Lower leg skin (tissue), 4 donors: ENCODE results near the gene CCDC33. TPM values are rescaled to one million over a fixed set of nuclear protein-coding genes. Genes with fewer than 3 reads are reported as not detected.

Experiments
- DNase-seq, 2 donors: peaks; one replicate each; pipeline ENCODE4 v3.0.0-alpha.2; 2019; ENCODE audit warnings: low spot score in 2 of 2
- H3K4me3 ChIP-seq: fragments of 200-600 bp; sonication (generic); 2 replicates; pipeline ENCODE4 v1.5.1; 2017; ENCODE audit warnings: mild to moderate bottlenecking, low read depth; ENCODE audit not compliant: poor library complexity, severe bottlenecking
- POLR2A ChIP-seq, 2 donors: fragments of 450-650 bp; IDR thresholded peaks; one replicate each; pipeline ENCODE4 v1.6.1; 2016 to 2017; ENCODE audit warnings: antibody characterized with exemption in 2 of 2, mild to moderate bottlenecking in 1 of 2, moderate library complexity in 1 of 2
- WGBS, 2 donors: methylation state at CpG; one replicate each; pipeline ENCODE4 v1.1.5; 2018; 5-methylcytosine and 5-hydroxymethylcytosine counted together
- intact Hi-C: fragments of 100-400 bp; cut with DNase I; formaldehyde crosslinking; loops from one replicate; pipeline ENCODE4 v1.15.0; 2023; ENCODE audit warnings: low total_unique reads
- total RNA-seq, 4 donors: library from RNA; depleted of rRNA; stranded (reverse); fragments of >200 nt; gene quantifications; one replicate each; pipeline ENCODE4 v1.1.0, GENCODE V29; 2016
- TF ChIP-seq, protein P1 (sequence below), 3 donors: fragments of 450-650 bp; IDR thresholded peaks; one replicate each; pipeline ENCODE4 v1.5.1; 2016; ENCODE audit warnings: antibody characterized with exemption in 3 of 3, mild to moderate bottlenecking in 3 of 3, moderate library complexity in 2 of 3

Gene CCDC33
- total RNA-seq, 4 donors from 2014 or later: not detected

DNA sequence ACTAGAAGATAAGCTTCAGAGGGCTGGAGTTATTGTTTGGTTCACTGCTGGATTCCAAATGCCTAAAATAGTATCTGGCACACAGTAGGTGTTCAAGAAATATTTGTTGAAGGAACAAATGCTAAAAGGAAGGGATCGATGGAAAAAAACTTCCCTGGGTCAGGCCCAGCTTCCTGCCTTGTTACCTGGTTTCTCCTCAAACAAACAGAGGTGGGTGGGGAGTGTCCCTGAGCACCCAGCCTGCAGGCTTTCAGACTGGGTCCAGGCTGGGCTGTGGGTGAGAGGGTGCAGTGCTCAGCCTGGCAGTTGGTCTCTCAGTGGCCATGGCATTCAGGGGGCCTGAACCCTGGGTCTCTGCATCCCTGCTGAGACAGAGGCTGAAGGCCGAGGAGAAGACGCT is 19.2 kb upstream of the CCDC33 start:
- 77 to 79% methylated on average over 3 of the region's 3 CpGs for WGBS, 2 donors
- intact Hi-C loops: no loop called here
- H3K4me3 ChIP-seq: no peak overlapping the region

DNA sequence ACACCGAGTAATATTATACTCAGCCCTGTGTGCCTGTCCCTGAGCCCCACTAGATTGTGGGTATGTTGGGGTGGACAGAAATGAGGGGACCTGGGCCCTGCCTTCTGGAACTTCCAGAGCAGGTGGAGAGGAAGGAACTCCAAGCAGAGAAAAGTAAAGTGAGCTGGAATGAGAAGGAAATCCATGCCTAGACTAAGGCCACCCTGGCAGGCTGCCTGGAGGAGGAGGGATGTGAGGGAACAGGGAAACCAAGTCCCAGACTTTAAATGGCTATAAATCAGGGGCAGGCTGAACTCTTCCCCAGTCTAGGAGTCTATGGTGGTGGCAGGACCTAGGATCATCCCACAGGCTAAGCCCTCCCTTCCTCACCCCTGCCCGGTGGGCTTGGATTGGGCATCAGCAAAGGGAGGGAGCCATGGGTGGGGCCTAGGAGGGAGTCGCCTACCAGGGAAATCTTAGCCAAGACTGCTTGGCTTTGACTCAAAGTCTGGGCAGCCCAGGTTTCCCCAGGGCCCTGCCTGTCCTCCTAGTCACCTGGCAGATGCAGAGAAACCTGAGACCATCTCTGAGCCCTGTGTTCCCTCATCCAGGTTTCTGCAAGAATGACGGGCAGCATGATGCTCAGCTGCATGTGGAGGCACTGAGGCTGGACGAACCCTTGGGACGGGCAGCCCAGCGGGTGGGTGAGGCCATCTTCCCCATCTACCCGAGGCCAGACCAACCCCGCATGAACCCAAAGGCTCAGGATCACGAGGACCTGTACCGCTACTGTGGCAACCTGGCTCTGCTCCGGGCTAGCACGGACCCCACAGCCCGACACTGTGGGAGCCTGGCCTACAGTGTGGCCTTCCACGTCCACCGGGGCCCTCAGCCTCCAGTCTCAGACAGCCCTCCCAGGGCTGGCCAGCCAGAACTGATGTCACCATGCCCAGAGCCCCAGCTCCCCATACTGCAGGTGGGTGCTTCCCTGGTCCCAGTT is 17.9 kb upstream of the CCDC33 start:
- DNase-seq: no peak
- no peak overlapping the region for H3K4me3 ChIP-seq
- intact Hi-C loops: no loop called here
- WGBS, 2 donors: 77 to 80% methylated on average over 9 to 10 of the region's 16 CpGs
- TF ChIP-seq POLR2A (IDR thresholded peaks at IDR 0.05): no peak
- TF ChIP-seq, protein P1, sequence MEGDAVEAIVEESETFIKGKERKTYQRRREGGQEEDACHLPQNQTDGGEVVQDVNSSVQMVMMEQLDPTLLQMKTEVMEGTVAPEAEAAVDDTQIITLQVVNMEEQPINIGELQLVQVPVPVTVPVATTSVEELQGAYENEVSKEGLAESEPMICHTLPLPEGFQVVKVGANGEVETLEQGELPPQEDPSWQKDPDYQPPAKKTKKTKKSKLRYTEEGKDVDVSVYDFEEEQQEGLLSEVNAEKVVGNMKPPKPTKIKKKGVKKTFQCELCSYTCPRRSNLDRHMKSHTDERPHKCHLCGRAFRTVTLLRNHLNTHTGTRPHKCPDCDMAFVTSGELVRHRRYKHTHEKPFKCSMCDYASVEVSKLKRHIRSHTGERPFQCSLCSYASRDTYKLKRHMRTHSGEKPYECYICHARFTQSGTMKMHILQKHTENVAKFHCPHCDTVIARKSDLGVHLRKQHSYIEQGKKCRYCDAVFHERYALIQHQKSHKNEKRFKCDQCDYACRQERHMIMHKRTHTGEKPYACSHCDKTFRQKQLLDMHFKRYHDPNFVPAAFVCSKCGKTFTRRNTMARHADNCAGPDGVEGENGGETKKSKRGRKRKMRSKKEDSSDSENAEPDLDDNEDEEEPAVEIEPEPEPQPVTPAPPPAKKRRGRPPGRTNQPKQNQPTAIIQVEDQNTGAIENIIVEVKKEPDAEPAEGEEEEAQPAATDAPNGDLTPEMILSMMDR (IDR thresholded peaks at IDR 0.05): no peak

More for the DNA sequence above, 19.2 kb upstream of the CCDC33 start:
- no peak for TF ChIP-seq POLR2A (IDR thresholded peaks at IDR 0.05)
- TF ChIP-seq, protein P1 (IDR thresholded peaks at IDR 0.05): no peak
- no peak for DNase-seq

DNA sequence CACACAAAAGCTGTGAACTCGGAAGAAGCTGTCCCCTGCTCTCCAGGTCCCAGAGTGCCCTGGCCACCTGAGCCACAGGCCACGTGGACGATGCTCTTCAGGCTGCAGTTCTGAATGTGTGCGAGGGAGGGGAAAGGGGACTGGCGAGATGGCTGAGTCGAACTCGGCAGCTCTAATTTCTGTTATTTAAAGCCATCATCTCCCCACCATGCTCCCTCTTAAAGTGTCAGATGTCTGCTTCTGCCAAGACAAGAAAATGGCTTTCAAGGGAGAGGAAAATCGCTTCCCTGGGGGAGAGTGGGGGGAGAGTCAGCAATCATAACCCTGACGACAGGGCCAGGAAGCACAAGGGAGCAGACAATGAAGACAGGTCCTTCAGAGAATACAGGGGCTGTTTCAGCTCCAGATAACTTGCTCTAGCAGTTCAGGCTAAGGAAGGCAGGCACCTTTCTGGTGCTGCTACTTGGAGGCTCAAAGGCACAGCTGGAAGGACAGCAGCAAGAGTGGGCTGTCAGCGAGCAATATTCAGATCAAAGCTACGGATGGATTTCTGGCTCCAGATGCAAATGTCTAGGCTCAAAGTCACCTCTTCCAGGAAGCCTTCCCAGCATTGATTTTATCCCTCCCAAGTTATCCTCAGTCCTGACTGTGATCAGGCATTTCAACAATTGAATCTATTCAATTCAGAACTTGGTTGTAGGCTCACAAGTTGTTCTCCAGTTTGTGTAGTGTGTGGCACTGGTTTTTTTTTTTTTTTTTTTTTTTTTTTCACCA is 15.5 kb upstream of the CCDC33 start:
- 48 to 56% methylated on average over 11 of the region's 11 CpGs for WGBS, 2 donors

DNA sequence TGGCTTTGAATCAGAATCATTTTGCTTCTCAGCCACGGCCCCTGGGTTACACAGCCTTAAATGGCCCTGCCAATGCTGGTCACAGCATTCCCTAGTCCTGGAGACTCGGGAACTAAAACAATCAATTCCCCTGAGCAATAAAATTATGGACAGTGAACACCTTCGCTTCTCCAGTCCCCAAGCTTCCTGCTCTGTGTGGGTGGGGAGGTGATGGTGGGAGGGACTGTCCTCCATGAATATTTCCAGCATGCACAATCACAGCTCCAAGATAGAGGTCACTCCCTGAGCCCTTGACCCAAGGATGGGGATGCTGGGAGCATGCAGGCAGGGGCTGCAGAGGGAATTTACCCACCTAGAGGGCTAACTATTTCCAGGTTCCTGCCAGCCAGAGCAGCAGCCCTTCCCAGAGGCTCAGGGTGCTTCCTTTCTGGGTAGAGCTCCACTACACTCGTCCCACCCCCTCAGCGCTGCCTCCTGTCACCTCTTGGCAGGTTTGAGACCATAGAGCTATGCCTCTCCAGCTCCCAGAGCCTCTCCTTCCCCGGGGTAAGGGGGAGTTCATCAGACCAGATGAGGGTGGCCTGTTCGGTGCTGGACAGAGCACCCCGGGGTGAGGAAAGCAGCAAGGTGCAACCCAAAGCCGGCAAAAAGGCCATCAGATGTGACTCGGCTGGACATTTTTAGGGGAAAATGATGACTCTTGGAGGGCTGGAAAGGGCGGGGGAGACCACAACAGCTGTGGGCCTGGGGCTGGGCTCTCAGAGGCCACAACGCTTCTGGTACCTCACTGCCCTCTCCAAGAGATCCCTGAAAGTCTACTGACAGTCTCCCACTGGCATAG is 14.5 kb upstream of the CCDC33 start:
- DNase-seq: no peak
- TF ChIP-seq, protein P1 (IDR thresholded peaks at IDR 0.05): no peak
- intact Hi-C loops: no loop called here
- 36% methylated on average over 12 of the region's 12 CpGs for WGBS, 2 donors
- H3K4me3 ChIP-seq: no peak overlapping the region

More for the DNA sequence above, 15.5 kb upstream of the CCDC33 start:
- TF ChIP-seq POLR2A (IDR thresholded peaks at IDR 0.05): no peak
- TF ChIP-seq, protein P1 (IDR thresholded peaks at IDR 0.05): no peak
- no peak for DNase-seq
- no peak overlapping the region for H3K4me3 ChIP-seq
- intact Hi-C loops: no loop called here
